ENCODE results near the gene ZNF175. TPM values are rescaled to one million over a fixed set of nuclear protein-coding genes. Genes with fewer than 3 reads are reported as not detected.

ZNF175 gene
- total and polyA plus RNA-seq, 11 donors = 2.5 to 13.7 (median 6.4) TPM

- no peaks in the 10 kb centered on the region for H3K36me3 ChIP-seq
- no peak overlapping the region for H3K27ac ChIP-seq
- no peak overlapping the region for H3K4me3 ChIP-seq
- no peak for ATAC-seq
- WGBS, 4 donors = 40 to 51% (median 47%) methylated on average over 10 of the region's 10 CpGs
- DNase-seq = no peak
- intact Hi-C loops (cut with DNase I) = no loop called here
- H3K27me3 ChIP-seq = peaks cover 0 to 57% (median 8%) of the 10 kb centered on the region in 9 donors
- peaks cover 0 to 6% (median 0%) of the 10 kb centered on the region in 12 donors for H3K4me1 ChIP-seq
- H3K9me3 ChIP-seq = no peaks in the 10 kb centered on the region
- TF ChIP-seq CTCF (IDR thresholded peaks at IDR 0.05) (no peak), POLR2A (IDR thresholded peaks at IDR 0.05) (no peak)
Measured at GRCh38 chr19:51546650-51547396, 24.3 kb upstream of the ZNF175 start.

GRCh38 chr19:51547397-51548212 lies 23.5 kb upstream of the ZNF175 start:
- no peak overlapping the region for H3K27ac ChIP-seq

GRCh38 chr19:51548213-51548651 lies 22.9 kb upstream of the ZNF175 start:
- Histone ChIP-seq H3K27me3 (peaks cover 0 to 44% (median 8%) of the 10 kb centered on the region in 9 donors), H3K9me3 (no peaks in the 10 kb centered on the region), H3K36me3 (no peaks in the 10 kb centered on the region), H3K4me3 (no peak overlapping the region), H3K4me1 (peaks cover 0 to 6% (median 0%) of the 10 kb centered on the region in 12 donors), H3K27ac (no peak overlapping the region)
- 53 to 55% (median 54%) methylated on average over 5 of the region's 5 CpGs for WGBS, 4 donors
- intact Hi-C loops (cut with DNase I) = no loop called here
- DNase-seq = no peak
- no peak for ATAC-seq
- TF ChIP-seq CTCF (IDR thresholded peaks at IDR 0.05) (no peak), POLR2A (IDR thresholded peaks at IDR 0.05) (no peak)

More at GRCh38 chr19:51547397-51548212, 23.5 kb upstream of the ZNF175 start:
- peaks cover 0 to 50% (median 8%) of the 10 kb centered on the region in 9 donors for H3K27me3 ChIP-seq
- no peaks in the 10 kb centered on the region for H3K9me3 ChIP-seq
- H3K36me3 ChIP-seq = no peaks in the 10 kb centered on the region
- WGBS, 4 donors = 24 to 31% (median 29%) methylated on average over 7 of the region's 7 CpGs
- no peak for DNase-seq
- TF ChIP-seq POLR2A (IDR thresholded peaks at IDR 0.05) = no peak
- TF ChIP-seq CTCF (IDR thresholded peaks at IDR 0.05) = no peak
- H3K4me1 ChIP-seq = peaks cover 0 to 6% (median 0%) of the 10 kb centered on the region in 12 donors
- no peak for ATAC-seq
- H3K4me3 ChIP-seq = no peak overlapping the region
- intact Hi-C loops (cut with DNase I) = no loop called here

- Histone ChIP-seq H3K4me1 (peaks cover 0 to 6% (median 0%) of the 10 kb centered on the region in 12 donors), H3K27ac (no peak overlapping the region), H3K4me3 (no peak overlapping the region), H3K27me3 (peaks cover 0 to 40% (median 8%) of the 10 kb centered on the region in 9 donors), H3K9me3 (no peaks in the 10 kb centered on the region), H3K36me3 (no peaks in the 10 kb centered on the region)
- intact Hi-C loops (cut with DNase I) = no loop called here
- no peak for ATAC-seq
- DNase-seq = no peak
- 62 to 81% (median 75%) methylated on average over 4 of the region's 4 CpGs for WGBS, 4 donors
- TF ChIP-seq CTCF (IDR thresholded peaks at IDR 0.05) (no peak), POLR2A (IDR thresholded peaks at IDR 0.05) (no peak)
Measured at GRCh38 chr19:51548891-51549305, 22.2 kb upstream of the ZNF175 start.

Measured in heart left ventricle (tissue), 16 donors.